Right lobe of liver (tissue), 4 donors: ENCODE data around the gene CX3CL1.

Source experiments
- POLR2A ChIP-seq: fragments of 450-650 bp; IDR thresholded peaks from one replicate; pipeline ENCODE4 v1.6.1; 2017; ENCODE audit warnings: antibody characterized with exemption, mild to moderate bottlenecking
- TF ChIP-seq, protein P1 (sequence below), 4 donors: fragments of 200-600 bp in 3 of 4; fragments of 450-650 bp in 1 of 4; IDR thresholded peaks; one replicate each; pipeline versions ENCODE4 v1.5.1 to v1.8.0; 2016 to 2022; ENCODE audit warnings: antibody characterized with exemption in 4 of 4, mild to moderate bottlenecking in 2 of 4
- donor health status: DM: no; HTN: no; CAD: no.
- donor health status: DM: no; HTN: no; CAD: no.
- donor health status: DM: no; HTN: yes; CAD: no.

DNA sequence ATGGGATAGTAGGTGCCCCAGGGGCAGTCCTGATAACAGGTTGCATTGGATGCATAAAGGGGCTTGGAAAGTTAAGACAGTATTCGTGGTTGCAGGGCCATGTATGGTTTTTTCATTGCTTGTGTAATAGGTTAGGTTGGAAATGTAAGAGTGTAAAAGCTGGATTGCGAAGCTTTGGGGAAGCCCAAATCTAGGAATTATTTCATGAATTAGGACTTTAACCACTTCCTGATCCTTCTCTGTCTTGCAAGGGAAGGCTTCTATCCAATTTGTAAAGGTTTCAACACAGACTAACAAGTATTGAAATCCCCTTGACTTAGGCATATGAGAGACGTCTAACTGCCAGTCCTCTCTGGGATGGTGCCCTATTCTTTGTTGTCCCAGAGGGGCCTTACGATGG is 24.5 kb downstream of the CX3CL1 start:
- TF ChIP-seq, protein P1, sequence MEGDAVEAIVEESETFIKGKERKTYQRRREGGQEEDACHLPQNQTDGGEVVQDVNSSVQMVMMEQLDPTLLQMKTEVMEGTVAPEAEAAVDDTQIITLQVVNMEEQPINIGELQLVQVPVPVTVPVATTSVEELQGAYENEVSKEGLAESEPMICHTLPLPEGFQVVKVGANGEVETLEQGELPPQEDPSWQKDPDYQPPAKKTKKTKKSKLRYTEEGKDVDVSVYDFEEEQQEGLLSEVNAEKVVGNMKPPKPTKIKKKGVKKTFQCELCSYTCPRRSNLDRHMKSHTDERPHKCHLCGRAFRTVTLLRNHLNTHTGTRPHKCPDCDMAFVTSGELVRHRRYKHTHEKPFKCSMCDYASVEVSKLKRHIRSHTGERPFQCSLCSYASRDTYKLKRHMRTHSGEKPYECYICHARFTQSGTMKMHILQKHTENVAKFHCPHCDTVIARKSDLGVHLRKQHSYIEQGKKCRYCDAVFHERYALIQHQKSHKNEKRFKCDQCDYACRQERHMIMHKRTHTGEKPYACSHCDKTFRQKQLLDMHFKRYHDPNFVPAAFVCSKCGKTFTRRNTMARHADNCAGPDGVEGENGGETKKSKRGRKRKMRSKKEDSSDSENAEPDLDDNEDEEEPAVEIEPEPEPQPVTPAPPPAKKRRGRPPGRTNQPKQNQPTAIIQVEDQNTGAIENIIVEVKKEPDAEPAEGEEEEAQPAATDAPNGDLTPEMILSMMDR (IDR thresholded peaks at IDR 0.05): no peak
- no peak for TF ChIP-seq POLR2A
